ENCODE measurements around the gene COA3. TPM values are rescaled to one million over a fixed set of nuclear protein-coding genes. Genes with fewer than 3 reads are reported as not detected.
A peak's percentile ranks its signal among the peaks of the same experiment; 100 is the strongest.

COA3 gene
- polyA plus RNA-seq, 2 of the 4 experiments (the other 2 are of a cell fraction): 126 to 131 TPM

- CTCF ChIA-PET: interaction anchor here (1.2 to 24.6 kb wide), 4 partner anchors 24 to 218 kb away, joined by 3 to 336 read pairs (median 4); partner anchors contain the start of genes BECN1 and PSMC3IP
Measured at GRCh38 chr17:42796066-42796758, 2.3 kb downstream of the COA3 start.

GRCh38 chr17:42795465-42795864 is 3.0 kb downstream of the COA3 start:
- Histone ChIP-seq H3K4me3 (no peak overlapping the region), H3K9me3 (no peaks in the 10 kb centered on the region), H3K4me2 (no peak overlapping the region), H3K4me1 (peaks cover 18% of the 10 kb centered on the region), H3K27ac (no peak overlapping the region)
- ATAC-seq (no peak), DNase-seq (ENCODE audit: low read depth in 1 of 2, low spot score in 1 of 2) (no peak), FAIRE-seq (no peak)
- ChIA-PET POLR2A (interaction anchor here (1.8 kb wide), 1 partner anchor 22 kb away, joined by 6 read pairs; the partner anchor contains the start of gene VPS25), CTCF (interaction anchor here (1.2 to 24.6 kb wide), 4 partner anchors 24 to 217 kb away, joined by 3 to 336 read pairs (median 4); partner anchors contain the start of genes BECN1 and PSMC3IP)
- WGBS (ENCODE audit: missing lambda C conversion rate): 89% methylated on average over 10 of the region's 10 CpGs
- TF ChIP-seq FOSL2 (IDR thresholded peaks at IDR 0.05) (no peak), FOSL2 (CRISPR knock-in tag; IDR thresholded peaks at IDR 0.05) (no peak), ZC3H11A (IDR thresholded peaks at IDR 0.05) (no peak), CTCF (IDR thresholded peaks at IDR 0.05) (no peak), CHD4 (IDR thresholded peaks at IDR 0.05; ENCODE audit: borderline replicate concordance) (no peak), ATOH8 (CRISPR knock-in tag; IDR thresholded peaks at IDR 0.05; ENCODE audit: low read depth) (no peak), FOXS1 (CRISPR knock-in tag; IDR thresholded peaks at IDR 0.05) (no peak), TP53 (CRISPR knock-in tag; IDR thresholded peaks at IDR 0.05) (no peak), EHMT2 (IDR thresholded peaks at IDR 0.05; ENCODE audit: low read depth) (no peak), HES2 (IDR thresholded peaks at IDR 0.05) (no peak), KDM1A (IDR thresholded peaks at IDR 0.05; ENCODE audit: low read depth) (no peak), NR3C1 (IDR thresholded peaks at IDR 0.05) (no peak), JUN (IDR thresholded peaks at IDR 0.05) (no peak), E2F6 (IDR thresholded peaks at IDR 0.05; ENCODE audit: borderline replicate concordance, low read depth) (no peak), MAFK (IDR thresholded peaks at IDR 0.05; ENCODE audit: partially characterized antibody) (no peak), POLR2A (IDR thresholded peaks at IDR 0.05; ENCODE audit: low read length) (no peak)

More at GRCh38 chr17:42796066-42796758, 2.3 kb downstream of the COA3 start:
- Histone ChIP-seq H3K4me3 (no peak overlapping the region), H3K4me1 (peaks cover 18% of the 10 kb centered on the region), H3K9me3 (no peaks in the 10 kb centered on the region), H3K4me2 (peak overlapping the region; percentile 96; the same call in 1 of the 3 replicates), H3K27ac (no peak overlapping the region)
- TF ChIP-seq EHF (CRISPR knock-in tag; IDR thresholded peaks at IDR 0.05): no peak
- no peak for TF ChIP-seq BCL3 (IDR thresholded peaks at IDR 0.05)
- TF ChIP-seq HOXA7 (CRISPR knock-in tag; IDR thresholded peaks at IDR 0.05): no peak
- TF ChIP-seq USF2 (IDR thresholded peaks at IDR 0.05): no peak
- no peak for TF ChIP-seq ZNF302 (CRISPR knock-in tag; IDR thresholded peaks at IDR 0.05)
- TF ChIP-seq PBX3 (IDR thresholded peaks at IDR 0.05): no peak
- TF ChIP-seq HMGXB4 (CRISPR knock-in tag; IDR thresholded peaks at IDR 0.05; ENCODE audit: borderline replicate concordance): no peak
- ATAC-seq (no peak), DNase-seq (ENCODE audit: low read depth in 1 of 2, low spot score in 1 of 2) (no peak), FAIRE-seq (no peak)
- POLR2A ChIA-PET: interaction anchor here (1.8 kb wide), 1 partner anchor 23 kb away, joined by 6 read pairs; the partner anchor contains the start of gene VPS25
- 93% methylated on average over 18 of the region's 18 CpGs for WGBS (ENCODE audit: missing lambda C conversion rate)
